ENCODE data around the gene COA4.

COA4 gene

DNA sequence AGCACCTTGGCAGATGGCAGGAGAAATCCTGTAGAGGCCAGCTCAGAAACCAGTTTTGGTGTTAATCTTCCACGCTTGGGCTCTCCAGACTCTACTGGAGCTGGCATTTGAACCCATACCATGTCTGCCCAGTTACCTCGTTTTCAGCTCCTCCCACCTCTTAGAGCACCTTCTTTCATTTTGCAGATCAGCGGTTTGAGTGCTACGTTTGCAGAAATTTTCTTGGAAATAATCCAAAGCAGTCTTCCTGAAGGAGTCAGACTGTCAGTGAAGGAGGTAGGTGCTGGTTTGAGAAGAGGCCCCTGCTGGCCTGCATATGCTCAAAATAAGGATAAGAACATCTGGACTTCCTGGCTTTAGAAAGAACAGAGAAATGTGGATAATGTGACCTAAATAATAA lies 13.7 kb downstream of the COA4 start:
- no peak for DNase-seq

DNA sequence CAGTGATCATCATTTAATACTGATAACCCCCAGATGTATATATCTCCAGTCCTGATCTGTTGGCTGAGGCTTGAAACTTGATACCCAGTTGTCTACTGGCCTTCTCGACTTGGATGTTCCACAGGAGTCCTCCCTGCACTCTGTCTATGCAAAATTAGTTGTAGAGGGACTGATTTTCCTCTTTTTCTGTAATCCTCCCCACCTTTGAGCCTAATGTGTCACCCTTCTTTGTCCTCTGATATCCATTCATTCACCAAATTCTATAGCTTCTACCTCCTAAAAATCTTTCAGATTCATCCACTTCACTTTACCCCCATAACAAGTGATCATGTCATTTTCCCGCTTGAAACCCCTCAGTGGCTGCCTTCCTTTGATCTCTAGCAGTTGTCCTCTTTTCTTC lies 16.4 kb downstream of the COA4 start:
- no peak for DNase-seq

DNA sequence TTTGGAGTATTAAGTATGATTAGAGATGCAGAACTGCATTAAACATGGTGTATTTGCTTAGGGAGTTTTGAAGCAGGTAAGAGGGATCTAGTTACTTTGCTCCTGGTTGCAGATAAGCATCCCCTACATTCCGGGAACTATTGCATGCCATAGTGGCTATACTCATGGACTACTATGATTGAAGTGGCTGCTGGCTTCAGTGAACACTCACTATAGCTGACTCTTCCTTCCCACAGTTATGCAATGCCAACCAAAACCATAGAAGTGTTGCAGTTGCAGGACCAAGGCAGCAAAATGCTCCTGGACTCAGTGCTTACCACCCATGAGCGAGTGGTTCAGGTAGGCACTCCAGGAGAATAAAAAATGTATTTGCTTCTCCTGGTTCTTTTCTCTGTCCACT lies 17.0 kb downstream of the COA4 start:
- DNase-seq: no peak

DNA sequence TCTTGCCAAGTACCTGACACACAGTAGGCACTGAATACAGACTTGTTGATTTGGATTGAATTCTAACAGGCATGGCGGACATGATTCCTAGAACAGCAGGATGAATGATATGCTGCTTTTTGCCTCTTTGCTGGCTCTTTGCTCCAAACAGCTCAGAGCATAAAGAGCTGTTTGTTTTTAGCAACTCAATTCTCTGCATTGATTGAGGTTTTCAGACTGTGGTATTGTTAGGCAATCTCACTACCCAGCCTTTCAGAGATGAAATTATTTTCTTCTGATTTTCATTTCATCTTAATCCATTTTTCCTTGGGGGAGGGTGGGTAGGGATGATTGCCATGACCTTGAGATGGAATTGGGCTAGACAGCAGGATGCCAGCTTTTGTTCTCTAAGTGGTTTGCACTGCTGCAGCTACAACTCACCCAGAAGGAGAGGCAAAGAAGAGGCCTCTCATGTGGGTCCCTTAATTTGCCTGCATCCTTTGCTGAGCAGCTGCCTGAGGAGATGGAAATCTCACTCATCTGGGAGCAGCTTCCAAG lies 20.5 kb downstream of the COA4 start:
- no peak for DNase-seq

DNA sequence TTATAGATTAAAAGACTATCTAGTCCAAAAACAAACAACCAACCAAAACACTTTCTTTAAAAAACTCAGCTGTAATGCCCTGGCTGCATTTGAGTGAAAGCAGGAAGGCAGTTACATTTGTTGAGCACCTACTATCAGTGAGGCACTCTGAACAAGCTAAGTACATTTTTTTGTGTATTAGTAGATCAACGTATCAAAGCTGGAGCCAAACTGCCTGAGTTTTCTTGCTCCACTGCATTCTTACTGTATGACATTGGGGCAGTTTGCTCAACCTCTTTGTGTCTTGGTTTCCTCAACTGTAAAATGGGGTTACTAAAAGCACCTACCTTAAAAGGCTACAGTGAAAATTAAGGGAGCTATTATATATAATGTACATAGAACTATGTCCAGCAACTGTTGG lies 22.0 kb downstream of the COA4 start:
- DNase-seq: no peak

DNA sequence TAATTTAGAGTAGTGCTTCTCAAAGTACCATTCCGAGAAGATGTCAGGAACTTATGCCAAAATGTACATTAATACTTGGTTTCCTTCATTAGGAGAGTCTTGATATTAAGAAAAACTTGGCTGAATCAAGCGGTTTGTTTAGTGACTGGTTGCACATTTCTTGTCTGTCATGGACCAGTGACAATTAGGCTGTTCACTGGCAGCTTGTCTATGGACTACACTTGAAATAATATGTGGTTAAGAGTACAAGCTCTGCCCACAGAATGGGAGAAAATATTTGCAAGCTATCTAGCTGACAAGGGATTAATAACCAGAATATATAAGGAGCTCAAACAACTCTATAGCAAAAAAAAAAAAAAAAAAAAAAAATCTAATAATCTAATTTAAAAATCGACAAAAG lies 24.6 kb downstream of the COA4 start:
- no peak for DNase-seq

DNA sequence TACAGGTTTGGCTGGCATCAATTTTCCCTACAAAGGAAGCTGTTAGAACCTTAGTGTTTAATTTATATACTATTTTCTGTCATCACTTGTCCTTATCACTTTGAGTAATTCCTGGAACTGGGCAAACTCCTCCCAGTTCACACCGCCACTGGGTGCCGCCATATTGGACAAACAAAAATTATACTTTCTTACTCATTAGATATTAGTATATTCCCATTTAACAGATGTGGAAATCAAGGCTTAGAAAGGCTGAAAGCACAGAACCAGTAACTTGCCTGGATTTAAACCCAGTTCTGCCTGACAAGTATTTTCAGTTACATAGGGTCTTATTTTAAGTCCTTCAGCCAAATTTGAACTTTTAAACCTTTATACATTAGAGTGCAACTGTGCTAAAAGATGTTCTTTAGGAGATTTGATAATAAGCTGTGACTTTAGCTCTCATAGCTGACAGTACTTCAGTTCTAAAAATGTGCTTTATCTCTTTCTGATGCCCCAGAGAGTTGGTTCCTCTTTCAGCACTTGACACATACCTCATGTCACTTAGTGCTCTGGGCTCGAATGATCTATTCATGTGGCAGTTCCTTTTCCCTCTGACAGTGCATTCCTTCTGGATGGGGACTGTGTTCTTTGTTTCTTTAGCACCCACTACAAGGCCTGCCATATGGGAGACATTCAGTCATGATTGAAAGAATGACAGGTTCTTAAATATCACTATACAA lies 25.4 kb downstream of the COA4 start:
- no peak for DNase-seq

DNA sequence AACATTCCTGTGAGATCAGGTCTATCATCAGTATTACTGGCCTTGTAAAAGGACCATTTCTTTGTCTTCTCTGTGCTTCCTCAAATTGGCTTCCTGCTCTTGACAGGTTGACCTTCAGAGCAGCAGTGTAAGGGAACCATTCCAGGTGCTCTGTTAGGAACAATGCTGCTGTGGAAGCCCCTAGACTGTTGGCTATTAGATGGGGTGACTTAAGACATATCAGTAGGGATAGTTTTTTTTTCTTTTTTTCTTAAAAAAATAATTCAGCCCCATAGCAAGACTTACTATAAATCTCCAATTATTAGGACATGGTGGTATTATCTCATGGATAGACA lies 37.6 kb downstream of the COA4 start:
- no peak for DNase-seq

DNA sequence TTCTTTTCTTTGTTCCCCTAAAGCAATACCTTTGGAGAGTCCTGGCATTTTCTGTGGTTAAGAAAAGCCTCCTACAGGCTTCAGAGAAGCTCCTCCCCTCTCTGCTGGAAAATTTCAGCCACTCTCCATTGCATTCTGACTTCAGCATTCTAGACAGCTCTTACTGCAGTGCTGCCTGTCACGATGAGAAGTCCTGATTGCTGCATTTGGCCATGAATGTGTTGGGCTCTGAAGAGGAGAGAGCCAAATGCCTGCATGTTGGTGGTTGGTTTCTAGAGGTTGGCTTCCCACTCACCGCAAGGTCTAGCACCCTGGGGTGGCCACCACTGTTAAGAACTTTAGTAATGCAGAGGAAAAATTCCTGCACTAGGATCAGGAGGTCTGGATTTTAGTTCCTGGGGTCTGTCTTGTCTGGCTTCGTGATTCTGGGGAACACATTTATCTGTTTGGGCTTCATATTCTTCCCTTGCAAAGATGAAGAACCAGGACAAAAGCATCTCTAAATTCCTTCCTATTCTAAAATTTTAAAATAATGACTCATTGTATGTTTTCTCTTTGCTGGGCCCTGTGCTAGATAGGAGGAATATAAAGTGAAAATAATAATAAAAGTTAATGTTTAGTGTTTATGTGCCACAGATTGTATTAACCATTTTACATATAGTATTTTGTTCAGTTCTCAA lies 38.1 kb downstream of the COA4 start:
- DNase-seq: no peak

DNA sequence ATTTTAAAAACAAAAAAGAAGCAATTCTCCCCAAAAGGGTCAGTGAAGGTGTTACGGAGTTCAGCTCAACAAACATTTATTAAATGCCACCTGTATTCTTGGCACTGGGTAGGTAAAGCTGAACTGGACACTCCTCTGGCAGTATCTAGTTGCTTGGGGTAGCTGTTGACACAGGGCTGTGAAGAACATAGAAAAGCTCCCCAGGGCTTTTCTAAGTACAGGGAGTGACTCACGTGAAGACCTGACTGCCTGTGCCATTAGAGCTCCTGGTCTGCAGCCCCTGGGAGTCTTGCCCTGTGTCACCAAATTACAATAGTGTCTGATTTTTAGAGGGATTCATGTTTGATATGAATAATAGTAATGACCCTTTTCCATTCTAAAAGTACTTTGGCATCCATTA lies 43.6 kb downstream of the COA4 start:
- no peak for DNase-seq

DNA sequence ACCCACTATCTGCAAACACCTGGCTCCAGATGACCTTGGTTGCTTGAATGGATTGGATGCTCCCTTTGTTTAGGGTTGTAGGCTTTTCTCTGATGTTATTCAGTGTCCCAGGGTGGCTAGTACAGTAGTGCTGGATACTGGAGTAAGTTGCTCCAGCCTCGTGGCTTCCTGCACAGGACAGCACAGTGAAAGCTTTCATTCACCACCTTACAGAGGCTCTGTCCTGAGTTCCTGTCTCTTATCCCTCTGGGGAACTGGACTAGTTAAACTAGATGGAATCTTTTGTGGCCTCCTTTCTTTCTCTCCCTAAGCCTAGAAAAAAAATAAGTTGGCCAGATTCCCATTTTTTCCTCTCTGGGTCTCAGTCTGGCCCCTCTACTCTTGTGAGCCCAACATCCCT lies 46.4 kb downstream of the COA4 start:
- no peak for DNase-seq

All from activated naive CD4-positive, alpha-beta T cell treated with Interleukin-2 at 50 U/mL for 16 hours (primary cell).